Neural cell (in vitro differentiated cells): ENCODE measurements around the gene EXOC6B.

Experiments used
- EP300 ChIP-seq: fragments of 450-650 bp; conservative IDR thresholded peaks from 2 replicates; pipeline ENCODE4 v1.6.1; 2014; ENCODE audit warnings: antibody characterized with exemption, mild to moderate bottlenecking, moderate library complexity; ENCODE audit not compliant: poor library complexity, severe bottlenecking
- EZH2 ChIP-seq: fragments of 200-600, 300-800 bp; shearing (Covaris generic), sonication (generic); IDR thresholded peaks from 2 replicates; pipeline ENCODE4 v1.6.1; 2014; ENCODE audit warnings: antibody characterized with exemption, low read length, borderline replicate concordance, mild to moderate bottlenecking; ENCODE audit not compliant: insufficient read depth, poor library complexity, severe bottlenecking
- MXI1 ChIP-seq: fragments of 450-650 bp; conservative IDR thresholded peaks from 2 replicates; pipeline ENCODE4 v1.6.1; 2014; ENCODE audit warnings: antibody characterized with exemption, mild to moderate bottlenecking; ENCODE audit not compliant: poor library complexity, severe bottlenecking
- POLR2AphosphoS5 ChIP-seq: IDR thresholded peaks from 2 replicates; pipeline ENCODE4 v1.6.1; 2012
- RAD21 ChIP-seq: fragments of 450-650 bp; conservative IDR thresholded peaks from 2 replicates; pipeline ENCODE4 v1.6.1; 2014; ENCODE audit warnings: antibody characterized with exemption, mild to moderate bottlenecking, moderate library complexity
- SMC3 ChIP-seq: fragments of 450-650 bp; conservative IDR thresholded peaks from 2 replicates; pipeline ENCODE4 v1.6.1; 2014; ENCODE audit warnings: antibody characterized with exemption, mild to moderate bottlenecking, moderate library complexity; ENCODE audit not compliant: poor library complexity
- TAF1 ChIP-seq: IDR thresholded peaks from 2 replicates; pipeline ENCODE4 v1.6.1; 2012; ENCODE audit warnings: low read depth
- TF ChIP-seq, protein P1 (sequence below): fragments of 450-650 bp; IDR thresholded peaks from 2 replicates; pipeline ENCODE4 v1.5.1; 2014; ENCODE audit warnings: antibody characterized with exemption, mild to moderate bottlenecking, moderate library complexity; ENCODE audit not compliant: poor library complexity, severe bottlenecking
- TF ChIP-seq, protein P2 (sequence below): IDR thresholded peaks from 2 replicates; pipeline ENCODE4 v1.6.1; 2012; ENCODE audit warnings: borderline replicate concordance

DNA sequence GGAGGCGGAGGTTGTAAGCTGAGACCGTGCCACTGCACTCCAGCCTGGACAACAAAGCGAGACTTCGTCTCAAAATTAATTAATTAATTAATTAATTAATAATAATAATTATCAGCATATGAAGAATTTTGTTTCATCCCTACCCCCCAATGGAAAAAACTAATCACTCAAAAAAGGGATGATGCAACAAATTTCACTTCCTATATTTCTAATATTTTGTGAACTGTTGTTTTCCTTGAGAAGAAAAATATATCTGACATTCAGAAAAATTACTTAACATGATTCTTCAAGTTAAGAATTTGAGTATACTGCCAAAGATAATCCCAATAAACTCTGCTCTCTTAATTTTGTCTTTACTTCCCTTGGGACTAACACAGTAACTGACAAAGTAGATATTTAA is 28.1 kb downstream of the EXOC6B start:
- TF ChIP-seq POLR2AphosphoS5, result no peak
- no peak for TF ChIP-seq EP300
- TF ChIP-seq, protein P1, sequence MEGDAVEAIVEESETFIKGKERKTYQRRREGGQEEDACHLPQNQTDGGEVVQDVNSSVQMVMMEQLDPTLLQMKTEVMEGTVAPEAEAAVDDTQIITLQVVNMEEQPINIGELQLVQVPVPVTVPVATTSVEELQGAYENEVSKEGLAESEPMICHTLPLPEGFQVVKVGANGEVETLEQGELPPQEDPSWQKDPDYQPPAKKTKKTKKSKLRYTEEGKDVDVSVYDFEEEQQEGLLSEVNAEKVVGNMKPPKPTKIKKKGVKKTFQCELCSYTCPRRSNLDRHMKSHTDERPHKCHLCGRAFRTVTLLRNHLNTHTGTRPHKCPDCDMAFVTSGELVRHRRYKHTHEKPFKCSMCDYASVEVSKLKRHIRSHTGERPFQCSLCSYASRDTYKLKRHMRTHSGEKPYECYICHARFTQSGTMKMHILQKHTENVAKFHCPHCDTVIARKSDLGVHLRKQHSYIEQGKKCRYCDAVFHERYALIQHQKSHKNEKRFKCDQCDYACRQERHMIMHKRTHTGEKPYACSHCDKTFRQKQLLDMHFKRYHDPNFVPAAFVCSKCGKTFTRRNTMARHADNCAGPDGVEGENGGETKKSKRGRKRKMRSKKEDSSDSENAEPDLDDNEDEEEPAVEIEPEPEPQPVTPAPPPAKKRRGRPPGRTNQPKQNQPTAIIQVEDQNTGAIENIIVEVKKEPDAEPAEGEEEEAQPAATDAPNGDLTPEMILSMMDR, result no peak
- no peak for TF ChIP-seq MXI1
- TF ChIP-seq TAF1, result no peak
- TF ChIP-seq, protein P2, sequence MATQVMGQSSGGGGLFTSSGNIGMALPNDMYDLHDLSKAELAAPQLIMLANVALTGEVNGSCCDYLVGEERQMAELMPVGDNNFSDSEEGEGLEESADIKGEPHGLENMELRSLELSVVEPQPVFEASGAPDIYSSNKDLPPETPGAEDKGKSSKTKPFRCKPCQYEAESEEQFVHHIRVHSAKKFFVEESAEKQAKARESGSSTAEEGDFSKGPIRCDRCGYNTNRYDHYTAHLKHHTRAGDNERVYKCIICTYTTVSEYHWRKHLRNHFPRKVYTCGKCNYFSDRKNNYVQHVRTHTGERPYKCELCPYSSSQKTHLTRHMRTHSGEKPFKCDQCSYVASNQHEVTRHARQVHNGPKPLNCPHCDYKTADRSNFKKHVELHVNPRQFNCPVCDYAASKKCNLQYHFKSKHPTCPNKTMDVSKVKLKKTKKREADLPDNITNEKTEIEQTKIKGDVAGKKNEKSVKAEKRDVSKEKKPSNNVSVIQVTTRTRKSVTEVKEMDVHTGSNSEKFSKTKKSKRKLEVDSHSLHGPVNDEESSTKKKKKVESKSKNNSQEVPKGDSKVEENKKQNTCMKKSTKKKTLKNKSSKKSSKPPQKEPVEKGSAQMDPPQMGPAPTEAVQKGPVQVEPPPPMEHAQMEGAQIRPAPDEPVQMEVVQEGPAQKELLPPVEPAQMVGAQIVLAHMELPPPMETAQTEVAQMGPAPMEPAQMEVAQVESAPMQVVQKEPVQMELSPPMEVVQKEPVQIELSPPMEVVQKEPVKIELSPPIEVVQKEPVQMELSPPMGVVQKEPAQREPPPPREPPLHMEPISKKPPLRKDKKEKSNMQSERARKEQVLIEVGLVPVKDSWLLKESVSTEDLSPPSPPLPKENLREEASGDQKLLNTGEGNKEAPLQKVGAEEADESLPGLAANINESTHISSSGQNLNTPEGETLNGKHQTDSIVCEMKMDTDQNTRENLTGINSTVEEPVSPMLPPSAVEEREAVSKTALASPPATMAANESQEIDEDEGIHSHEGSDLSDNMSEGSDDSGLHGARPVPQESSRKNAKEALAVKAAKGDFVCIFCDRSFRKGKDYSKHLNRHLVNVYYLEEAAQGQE, result no peak
- no peak for TF ChIP-seq EZH2
- no peak for TF ChIP-seq RAD21
- TF ChIP-seq SMC3, result no peak
